Measurements from ENCODE around the gene DLG1.

DNA sequence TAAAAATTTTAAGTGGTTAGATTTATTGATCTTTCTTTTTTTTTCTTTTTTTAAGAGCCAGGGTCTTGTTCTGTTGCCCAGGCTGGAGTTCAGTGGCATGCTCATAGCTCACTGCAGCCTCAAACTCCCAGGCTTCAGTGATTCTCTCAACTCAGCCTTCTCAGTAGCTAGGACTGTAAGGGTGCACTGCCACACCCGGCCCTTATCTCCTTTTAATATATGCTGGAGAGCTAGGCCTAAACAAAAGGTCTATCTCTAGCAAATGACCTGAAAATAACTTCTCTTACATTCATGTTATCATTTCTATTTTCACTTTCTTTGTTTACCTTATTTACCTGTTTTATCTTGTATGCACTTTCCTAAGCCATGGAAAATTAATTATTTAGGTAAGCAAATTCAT is 233.6 kb downstream of the DLG1 start:
- TF ChIP-seq GABPB1 (CRISPR knock-in tag; IDR thresholded peaks at IDR 0.05) (no peak), PYGO2 (tag; IDR thresholded peaks at IDR 0.05) (no peak), TCF7 (IDR thresholded peaks at IDR 0.05; ENCODE audit: borderline replicate concordance) (no peak), EZH2 (IDR thresholded peaks at IDR 0.05; ENCODE audit: borderline replicate concordance, low read depth, low read length) (no peak), ZKSCAN1 (IDR thresholded peaks at IDR 0.05; ENCODE audit: low read depth, low read length) (no peak), FOXA1 (IDR thresholded peaks at IDR 0.05; ENCODE audit: borderline replicate concordance) (no peak)
- TF ChIP-seq, protein P1, sequence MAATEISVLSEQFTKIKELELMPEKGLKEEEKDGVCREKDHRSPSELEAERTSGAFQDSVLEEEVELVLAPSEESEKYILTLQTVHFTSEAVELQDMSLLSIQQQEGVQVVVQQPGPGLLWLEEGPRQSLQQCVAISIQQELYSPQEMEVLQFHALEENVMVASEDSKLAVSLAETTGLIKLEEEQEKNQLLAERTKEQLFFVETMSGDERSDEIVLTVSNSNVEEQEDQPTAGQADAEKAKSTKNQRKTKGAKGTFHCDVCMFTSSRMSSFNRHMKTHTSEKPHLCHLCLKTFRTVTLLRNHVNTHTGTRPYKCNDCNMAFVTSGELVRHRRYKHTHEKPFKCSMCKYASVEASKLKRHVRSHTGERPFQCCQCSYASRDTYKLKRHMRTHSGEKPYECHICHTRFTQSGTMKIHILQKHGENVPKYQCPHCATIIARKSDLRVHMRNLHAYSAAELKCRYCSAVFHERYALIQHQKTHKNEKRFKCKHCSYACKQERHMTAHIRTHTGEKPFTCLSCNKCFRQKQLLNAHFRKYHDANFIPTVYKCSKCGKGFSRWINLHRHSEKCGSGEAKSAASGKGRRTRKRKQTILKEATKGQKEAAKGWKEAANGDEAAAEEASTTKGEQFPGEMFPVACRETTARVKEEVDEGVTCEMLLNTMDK (IDR thresholded peaks at IDR 0.05; ENCODE audit: borderline replicate concordance, insufficient read depth, low read depth, low read length, poor library complexity, severe bottlenecking): no peak
- TF ChIP-seq, protein P2, sequence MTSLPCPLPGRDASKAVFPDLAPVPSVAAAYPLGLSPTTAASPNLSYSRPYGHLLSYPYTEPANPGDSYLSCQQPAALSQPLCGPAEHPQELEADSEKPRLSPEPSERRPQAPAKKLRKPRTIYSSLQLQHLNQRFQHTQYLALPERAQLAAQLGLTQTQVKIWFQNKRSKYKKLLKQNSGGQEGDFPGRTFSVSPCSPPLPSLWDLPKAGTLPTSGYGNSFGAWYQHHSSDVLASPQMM (CRISPR knock-in tag; IDR thresholded peaks at IDR 0.05): no peak
- TF ChIP-seq, protein P3, sequence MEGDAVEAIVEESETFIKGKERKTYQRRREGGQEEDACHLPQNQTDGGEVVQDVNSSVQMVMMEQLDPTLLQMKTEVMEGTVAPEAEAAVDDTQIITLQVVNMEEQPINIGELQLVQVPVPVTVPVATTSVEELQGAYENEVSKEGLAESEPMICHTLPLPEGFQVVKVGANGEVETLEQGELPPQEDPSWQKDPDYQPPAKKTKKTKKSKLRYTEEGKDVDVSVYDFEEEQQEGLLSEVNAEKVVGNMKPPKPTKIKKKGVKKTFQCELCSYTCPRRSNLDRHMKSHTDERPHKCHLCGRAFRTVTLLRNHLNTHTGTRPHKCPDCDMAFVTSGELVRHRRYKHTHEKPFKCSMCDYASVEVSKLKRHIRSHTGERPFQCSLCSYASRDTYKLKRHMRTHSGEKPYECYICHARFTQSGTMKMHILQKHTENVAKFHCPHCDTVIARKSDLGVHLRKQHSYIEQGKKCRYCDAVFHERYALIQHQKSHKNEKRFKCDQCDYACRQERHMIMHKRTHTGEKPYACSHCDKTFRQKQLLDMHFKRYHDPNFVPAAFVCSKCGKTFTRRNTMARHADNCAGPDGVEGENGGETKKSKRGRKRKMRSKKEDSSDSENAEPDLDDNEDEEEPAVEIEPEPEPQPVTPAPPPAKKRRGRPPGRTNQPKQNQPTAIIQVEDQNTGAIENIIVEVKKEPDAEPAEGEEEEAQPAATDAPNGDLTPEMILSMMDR (IDR thresholded peaks at IDR 0.05 in 2 of 3, conservative IDR thresholded peaks at IDR 0.05 in 1 of 3; ENCODE audit: insufficient read depth in 2 of 3, low read depth in 1 of 3, low read length in 3 of 3): no peak
